ENCODE data around the gene ZNF541.

Gene ZNF541, protein sequence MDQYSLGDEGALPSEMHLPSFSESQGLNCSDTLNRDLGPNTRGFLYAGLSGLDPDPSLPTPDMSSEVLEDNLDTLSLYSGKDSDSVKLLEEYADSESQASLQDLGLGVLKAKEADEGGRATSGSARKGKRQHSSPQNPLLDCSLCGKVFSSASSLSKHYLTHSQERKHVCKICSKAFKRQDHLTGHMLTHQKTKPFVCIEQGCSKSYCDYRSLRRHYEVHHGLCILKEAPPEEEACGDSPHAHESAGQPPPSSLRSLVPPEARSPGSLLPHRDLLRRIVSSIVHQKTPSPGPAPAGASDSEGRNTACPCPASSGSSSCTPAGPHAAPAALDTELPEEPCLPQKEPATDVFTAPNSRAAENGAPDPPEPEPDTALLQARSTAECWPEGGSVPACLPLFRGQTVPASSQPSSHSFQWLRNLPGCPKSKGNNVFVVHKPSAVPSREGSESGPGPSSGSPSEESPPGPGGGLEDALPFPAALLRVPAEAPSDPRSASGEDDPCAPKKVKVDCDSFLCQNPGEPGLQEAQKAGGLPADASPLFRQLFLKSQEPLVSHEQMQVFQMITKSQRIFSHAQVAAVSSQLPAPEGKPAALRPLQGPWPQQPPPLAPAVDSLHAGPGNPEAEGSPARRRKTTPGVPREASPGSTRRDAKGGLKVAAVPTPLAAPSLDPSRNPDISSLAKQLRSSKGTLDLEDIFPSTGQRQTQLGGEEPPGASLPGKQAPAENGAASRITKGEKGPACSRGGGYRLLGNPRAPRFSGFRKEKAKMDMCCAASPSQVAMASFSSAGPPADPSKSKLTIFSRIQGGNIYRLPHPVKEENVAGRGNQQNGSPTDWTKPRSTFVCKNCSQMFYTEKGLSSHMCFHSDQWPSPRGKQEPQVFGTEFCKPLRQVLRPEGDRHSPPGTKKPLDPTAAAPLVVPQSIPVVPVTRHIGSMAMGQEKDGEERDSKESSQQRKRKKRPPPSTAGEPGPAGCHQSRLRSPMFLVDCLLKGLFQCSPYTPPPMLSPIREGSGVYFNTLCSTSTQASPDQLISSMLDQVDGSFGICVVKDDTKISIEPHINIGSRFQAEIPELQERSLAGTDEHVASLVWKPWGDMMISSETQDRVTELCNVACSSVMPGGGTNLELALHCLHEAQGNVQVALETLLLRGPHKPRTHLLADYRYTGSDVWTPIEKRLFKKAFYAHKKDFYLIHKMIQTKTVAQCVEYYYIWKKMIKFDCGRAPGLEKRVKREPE (N-terminal part only)

DNA sequence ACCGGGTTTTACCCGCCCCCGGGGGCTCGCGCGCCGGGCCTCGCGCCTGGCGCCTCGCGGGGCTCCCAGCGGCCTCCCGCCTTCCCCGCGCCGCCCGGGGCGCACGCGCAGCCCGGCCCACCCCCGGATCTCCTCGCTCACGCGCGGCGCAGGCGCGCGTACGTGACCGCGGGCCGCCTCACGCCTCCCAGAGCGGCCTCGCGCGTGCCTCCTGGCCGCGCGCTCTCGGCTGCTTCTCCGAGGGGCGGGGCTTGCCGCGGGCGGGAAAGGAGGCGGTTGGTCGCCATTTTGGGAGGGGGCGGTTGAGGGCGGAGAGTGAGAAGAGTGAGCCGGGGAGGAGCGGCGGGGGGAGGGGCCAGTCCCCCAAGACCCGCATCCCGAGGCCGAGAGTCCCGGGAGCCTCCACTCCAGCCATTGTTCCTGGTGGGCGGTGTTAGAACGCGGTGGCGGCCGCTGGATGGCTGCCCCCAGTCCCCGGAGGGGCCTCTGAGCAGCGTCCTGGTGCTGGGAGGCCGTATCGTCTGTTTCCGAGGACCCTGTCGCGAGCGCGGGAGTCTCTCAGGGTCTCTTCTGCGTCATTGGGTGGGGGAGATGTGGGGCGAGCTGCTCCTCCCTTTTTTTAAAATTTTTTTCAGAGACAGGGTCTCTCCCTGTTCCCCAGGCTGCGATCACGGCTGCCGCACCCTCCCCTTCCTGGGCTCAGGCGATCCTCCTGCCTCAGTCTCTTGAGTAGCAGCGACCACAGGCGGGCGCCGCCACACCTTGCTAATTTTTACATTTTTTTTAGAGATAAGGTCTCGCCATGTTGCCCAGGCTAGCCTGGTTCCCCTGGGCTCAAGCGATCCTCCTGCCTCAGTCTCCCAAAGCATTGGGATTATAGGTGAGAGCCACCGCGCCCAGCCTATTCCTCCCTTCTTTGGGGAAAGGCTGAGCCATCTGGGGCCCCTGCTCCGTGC lies at the start of gene ZNF541:
Gene ZNF541 (minus strand): TSS at position 78 of the 956 bp plus-strand sequence. CDS start 17,292 bp downstream, outside the sequence.
- H3K4me3 ChIP-seq (ENCODE audit: low read depth, low read length), result no peak within 1 kb of the TSS

DNA sequence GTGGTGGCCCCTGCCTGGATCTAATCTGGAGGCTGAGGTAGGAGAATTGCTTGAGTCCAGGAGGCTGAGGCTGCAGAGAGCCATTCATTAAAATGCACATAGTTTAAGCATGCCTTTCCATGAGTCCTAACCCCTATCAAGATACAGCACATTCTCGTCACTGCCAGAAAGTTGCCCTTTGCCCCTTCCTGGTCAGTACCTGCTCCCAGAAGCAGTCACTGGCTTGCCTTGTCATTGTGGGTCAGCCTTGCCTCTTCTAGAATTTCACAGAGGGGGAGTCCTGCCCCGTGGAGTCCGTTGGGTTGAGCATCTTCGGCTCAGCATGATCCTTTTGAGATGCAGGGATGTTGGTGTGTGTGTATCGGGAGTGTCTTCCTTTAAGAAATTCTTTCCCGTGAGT lies 46.8 kb upstream of the ZNF541 start:
- H3K4me3 ChIP-seq (ENCODE audit: low read depth, low read length), result no peak overlapping the region

DNA sequence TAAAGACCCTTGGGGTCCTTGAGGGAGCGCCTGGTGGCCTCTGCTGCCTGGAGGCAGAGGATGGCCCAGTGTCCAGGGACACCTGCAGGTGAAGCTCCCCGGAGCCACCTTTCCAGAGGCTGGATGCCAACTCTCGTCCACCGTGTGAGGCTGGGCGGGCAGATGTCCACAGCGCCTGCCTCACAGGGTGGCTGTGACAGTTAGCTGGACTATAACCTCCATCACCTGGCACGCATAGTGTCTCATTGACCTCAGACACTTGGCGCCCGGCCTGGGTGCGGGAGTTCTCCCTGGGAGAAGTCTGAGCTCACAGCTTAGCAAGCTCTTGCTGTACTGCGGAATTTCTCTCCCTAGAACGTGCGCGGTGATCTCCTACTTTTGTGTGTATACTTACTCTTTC lies 45.8 kb upstream of the ZNF541 start:
- H3K4me3 ChIP-seq (ENCODE audit: low read depth, low read length), result no peak overlapping the region

DNA sequence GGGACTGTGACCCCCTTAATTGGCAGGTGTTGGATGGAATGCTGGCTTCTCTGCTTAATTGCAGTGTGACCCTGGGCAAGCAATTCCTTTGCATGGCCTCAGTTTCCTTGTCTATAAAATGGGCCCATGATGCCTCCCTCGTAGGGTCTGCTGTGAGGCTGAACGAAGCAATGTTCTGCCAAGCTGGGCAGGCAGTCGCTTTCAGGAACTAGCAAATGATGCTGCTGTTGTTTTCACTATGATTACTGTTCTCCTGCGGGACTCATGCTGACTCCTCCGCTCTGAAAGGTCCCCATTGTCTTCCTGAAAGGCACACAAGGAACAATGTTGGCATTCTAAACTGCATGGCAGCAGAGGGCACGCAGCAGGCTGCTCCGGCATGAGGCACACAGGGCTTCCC lies 42.8 kb upstream of the ZNF541 start:
- no peak overlapping the region for H3K4me3 ChIP-seq (ENCODE audit: low read depth, low read length)

DNA sequence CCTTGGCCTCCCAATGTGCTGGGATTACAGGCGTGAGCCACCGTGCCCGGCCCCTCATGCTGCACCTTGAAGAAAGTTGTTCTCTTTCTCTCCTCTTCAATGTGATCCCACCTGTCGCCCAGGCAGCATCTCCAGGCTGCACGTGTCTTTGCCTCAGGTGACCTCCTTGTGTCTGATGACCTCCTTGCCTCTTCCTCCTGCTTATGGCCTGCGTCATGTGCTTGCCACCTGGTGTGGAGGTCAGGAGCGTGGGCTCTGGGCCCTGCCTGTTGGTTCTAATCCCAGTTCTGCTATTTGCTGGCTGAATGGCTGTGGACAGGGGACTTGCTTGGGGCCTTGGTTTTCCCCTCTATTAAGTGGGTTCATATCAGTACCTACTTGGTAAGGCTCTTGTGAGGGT lies 42.3 kb upstream of the ZNF541 start:
- no peak overlapping the region for H3K4me3 ChIP-seq (ENCODE audit: low read depth, low read length)

DNA sequence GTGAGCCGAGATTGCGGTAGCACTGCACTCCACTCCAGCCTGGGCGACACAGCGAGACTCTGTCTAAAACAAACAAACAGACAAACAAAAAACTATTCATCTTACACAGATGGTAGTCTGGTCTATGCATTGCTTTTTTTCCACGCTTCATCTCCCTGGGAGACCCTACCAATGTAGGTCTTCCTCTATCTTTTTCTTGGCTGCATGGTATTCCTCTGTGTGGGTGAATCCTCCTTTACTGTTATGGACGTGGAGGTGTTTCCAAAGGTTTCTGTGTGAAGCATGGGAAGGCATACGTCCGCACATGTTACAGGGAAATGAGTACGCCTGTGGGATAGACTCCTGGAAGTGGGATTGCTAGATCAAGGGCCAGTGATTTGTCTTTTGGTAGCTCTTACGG lies 41.6 kb upstream of the ZNF541 start:
- no peak overlapping the region for H3K4me3 ChIP-seq (ENCODE audit: low read depth, low read length)

DNA sequence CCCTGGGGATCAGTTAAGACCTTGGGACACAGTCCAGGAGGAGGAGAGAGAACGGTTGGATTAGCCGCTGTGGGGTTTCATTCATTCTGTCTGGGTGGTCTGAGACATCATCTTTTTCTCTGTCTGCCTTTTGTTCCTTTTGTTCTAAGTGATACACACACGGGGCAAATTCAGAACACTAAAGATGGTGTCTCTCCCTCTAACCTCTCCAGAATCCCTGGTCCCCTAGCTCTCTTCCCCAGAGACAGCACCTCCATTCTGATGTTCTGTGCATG lies 41.0 kb upstream of the ZNF541 start:
- no peak overlapping the region for H3K4me3 ChIP-seq (ENCODE audit: low read depth, low read length)

DNA sequence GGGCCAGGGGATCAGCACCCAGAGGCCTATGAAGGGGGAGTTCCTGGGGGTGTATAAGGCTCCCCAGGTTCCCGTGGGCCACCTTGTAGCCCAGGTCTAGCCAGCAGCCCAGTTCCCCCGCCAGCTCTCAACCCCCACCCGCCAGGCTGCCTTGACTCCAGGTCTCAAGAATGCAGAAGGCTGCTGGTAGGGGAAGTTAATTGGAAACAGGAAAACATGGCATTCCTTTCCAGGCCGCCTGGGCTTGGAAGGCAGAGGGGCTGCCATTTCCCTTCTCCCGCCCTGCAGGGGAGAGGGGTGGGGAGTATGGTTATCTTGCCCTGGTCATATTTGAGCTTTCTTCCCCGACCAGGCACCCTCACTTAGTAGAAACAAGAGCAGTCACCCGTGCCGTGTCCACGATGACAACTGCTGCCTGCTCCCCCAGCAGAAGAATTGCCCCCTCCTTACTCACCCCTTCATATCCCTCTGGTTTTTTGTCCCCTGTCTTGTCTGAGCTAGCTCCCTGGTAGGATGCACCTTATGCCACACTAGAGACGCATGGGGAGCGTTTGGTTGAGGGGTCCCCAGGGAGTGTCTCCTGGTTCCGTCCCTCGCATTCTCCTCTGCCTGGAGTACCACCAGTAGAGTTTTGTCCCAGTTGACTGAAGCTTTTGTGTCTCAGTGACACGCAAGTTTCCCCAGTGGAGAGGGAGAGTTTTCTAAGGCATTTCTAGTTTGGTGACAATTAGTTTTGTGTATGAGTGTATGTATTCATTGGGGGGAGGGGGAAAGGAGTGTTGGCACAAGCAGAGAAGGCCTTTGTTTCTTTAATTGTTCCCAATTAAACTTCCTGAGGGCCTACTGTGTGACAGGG lies 40.4 kb upstream of the ZNF541 start:
- H3K4me3 ChIP-seq (ENCODE audit: low read depth, low read length), result no peak overlapping the region

DNA sequence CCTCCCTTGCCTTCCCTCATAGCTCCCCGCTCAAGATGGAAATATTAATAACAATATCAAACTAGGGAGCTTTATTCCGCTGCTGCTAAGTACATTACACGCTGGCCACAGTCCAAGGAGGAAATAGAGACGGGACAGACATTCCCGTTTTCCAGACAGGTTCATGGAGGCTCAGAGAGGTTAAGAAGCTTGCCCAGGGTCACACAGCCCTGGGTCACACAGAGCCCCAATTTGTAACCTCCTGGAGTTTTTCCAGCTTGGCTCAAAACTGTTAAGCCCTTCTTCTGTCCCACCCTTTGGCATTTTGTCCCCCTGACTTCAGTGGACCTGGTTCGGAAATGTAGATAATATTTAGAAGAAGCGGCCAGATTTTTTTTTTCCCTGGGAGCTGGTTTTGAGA lies 38.0 kb upstream of the ZNF541 start:
- no peak overlapping the region for H3K4me3 ChIP-seq (ENCODE audit: low read depth, low read length)

DNA sequence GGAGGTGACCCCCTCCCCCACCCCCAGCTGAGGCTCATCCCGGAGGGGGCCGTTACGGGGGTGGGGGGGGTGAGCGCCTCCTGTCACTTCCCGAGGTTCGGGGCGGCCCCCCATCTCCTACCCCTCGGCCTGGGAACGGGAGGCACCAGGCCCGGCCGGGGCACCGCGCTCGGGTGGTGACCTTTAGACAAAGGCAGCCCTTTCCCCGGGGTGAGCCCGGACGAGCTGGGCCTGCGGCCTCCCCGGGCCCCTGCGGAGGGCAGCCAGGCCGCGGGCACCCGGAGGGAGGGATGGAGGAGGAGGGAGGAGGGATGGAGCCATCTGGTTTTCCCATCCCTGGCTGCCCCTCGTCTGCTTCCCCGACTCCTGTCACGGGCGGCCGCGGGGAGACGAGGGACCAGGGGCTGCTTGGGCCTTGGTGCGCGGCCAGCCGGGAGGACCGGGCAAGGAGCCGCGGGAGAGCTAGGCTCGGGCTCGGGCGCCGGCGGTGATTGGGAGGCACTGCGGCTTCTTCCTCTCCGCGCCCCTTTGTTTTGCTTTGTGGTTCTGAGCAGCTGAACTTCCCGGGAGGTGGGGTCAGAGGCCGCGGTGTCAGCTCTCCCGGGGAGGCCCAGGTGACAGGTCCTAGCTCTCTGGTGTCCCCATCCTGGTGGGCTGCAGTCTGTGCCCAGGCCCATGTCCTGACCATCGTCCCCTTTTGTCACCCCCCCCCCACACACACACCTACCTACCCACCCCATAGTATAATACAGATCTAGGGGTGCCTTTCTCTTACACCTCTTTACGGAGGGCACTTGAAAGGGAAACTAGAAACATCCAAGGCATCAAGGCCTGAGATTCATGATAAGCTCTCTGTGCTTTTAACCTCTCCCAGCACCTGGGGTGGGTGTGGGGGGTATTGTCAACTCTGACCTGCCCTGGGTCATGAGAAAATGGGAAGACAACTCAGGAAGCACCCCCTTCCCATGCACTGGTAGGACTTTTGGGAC lies 37.3 kb upstream of the ZNF541 start:
- H3K4me3 ChIP-seq (ENCODE audit: low read depth, low read length), result peak overlapping the region; percentile 58

DNA sequence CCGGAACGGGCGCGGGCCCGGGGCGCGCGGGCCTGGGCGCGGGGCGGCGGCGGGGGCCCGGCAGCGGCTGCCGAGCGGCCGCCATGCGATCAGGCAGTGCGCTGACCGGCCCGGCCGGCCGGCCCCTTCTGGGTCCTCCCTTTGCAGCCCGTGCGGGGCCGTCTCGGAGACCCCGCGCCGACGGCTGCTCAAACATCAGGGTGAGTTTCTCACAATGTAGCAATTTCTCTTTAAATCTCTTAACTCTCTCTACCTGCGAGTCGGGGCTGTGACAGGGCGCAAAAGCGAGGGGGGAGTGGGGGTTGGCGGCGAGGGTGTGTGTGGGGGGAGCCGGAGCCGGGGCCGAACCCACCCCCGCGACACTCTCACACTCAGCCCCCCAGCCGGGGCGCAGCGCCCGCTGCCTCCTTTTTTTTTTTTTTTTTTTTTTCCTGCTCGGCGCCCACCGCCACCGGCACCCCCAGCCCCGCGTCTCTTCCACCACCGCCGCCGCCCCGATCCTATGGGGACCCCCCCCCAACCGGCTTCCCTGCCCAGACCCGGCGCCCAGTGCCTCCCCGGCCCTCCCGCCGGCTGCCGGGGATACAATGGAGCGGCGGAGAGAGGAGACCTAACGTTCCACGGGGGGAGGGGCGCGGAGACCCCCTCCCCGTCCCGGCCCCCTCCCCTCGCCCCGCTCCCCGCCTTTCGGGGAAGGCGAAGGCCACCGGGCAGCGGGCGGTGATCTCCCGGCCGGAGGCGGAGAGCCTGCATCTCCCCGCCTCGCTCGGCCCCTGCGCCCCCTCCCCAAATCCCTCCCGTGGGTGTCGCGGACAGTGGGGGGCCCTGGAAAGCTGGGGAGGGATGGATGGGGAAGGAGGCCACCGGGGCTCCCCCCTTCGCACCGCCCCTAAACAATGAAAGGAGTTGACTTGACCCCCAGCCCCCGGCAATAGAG lies 36.3 kb upstream of the ZNF541 start, which contains the start of gene BICRA:
Gene BICRA (plus strand): TSS at position 166 of the 937 bp plus-strand sequence. CDS start 64,441 bp downstream, outside the sequence.
- H3K4me3 ChIP-seq (ENCODE audit: low read depth, low read length), result peak within 1 kb of the TSS; percentile 84

DNA sequence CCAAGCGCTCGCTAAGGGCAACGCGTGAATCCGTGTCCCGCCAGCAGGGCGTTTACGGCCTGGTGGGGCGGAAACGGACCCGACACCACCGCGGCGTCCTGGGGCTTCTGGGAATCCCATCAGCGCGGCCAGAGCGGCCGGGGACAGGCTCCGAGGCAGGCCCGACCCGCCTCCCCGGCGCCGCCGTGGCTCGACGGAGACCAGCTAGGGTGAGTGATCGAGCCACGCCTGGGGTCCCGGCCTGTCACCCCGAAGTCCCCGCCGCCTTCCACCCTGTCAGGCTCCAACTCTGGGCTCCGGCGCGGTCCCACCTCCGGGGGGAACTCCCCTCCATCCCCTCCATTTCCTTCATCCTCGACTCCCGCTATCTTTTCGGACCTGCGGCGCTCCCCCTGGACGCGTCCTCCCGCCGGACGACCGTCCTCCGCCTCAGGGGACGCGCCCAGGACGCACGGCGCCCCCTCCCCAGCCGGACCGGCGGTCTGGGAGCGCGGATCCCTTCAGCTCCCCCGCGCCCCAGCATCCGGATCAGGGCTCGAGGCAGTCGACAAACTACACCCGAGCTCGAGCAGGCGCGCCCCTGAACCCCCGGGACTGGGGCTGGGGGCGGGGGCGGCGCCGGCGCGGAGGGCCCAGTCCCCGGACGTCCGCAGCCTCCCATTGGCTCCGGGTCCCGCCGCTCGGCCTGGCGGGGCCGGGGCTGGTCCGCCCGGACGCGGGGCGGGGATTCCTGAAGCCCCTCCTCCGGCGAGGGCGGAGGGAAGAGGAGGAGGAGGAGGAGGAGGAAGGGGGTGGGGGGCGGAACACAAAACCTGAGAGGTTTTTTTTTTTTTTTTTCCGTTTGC lies 35.3 kb upstream of the ZNF541 start:
- peak overlapping the region; percentile 84 for H3K4me3 ChIP-seq (ENCODE audit: low read depth, low read length)

DNA sequence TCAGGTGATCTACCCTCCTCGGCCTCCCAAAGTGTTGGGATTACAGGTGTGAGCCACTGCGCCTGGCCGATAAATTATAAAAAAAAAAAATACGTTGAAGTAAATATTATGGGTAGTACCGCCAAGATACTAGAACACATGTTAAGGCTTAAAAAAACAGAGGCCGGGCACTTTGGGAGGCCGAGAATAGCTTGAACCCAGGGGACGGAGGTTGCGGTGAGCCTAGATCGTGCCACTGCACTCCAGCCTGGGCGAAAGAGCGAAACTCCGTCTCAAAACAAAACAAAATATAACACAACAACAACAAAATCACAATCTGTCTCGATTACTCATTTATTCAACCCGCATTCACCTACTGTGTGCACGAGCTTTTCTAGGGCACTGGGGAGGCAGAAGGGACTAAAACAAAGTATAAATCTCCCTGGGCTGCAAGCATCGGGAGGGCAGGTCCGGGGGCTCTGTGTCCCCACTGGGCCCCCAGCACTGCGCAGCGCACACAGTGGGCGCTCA lies 34.7 kb upstream of the ZNF541 start:
- peak overlapping the region; percentile 84 for H3K4me3 ChIP-seq (ENCODE audit: low read depth, low read length)

DNA sequence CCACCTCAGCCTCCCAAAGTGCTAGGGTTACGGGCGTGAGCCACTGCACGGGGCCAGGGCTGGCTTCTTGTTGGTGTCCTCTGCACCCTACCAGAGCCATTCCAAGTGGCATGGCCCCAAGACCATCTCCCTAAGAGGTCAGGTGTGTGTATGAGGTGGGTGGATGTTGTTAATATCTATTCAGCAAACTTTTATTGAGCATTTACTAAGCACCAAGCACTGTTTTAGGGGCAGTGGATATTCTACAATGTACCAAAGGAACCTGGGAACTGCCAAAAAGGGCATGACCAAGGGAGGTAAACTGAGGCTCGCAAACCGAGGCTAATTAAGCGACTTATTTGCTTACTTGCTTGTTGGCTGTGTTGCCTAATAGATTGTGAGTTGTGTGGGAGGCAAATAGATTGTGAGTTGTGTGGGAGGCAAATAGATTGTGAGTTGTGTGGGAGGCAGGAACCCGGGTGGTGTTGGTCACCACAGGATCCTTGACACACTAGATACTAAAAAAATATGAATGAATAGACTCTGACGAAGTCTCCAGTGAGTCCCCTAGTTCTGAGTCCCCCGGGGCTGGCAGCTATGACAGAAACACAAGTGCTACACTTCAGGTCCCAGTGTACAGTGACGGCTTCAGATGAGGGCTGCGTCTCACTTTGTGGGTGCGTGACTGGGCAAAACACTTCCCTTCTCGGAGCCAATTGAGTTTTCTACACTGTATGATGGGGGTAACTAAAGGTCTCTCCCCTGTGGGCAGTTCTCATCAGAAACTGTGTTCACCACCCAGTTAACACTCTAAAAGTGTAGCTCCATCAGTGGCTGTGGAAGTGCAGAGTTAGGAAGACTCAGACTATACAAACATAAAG lies 31.0 kb upstream of the ZNF541 start:
- no peak overlapping the region for H3K4me3 ChIP-seq (ENCODE audit: low read depth, low read length)

All from iPS-11a (cell line).